ENCODE data around the gene TDRD12. TPM values are rescaled to one million over a fixed set of nuclear protein-coding genes. Genes with fewer than 3 reads are reported as not detected.
"Not testable (repeated sequence)": the region's sequence is repeated elsewhere in the genome, so short reads cannot be mapped to it uniquely, and the experiment has no call there.

The TDRD12 gene
- total and polyA plus RNA-seq, 9 donors, result 0.23 to 3.2 (median 1.9) TPM

GRCh38 chr19:32735936-32736335, 16.4 kb downstream of the TDRD12 start:
- Histone ChIP-seq H3K27ac (no peak overlapping the region), H3K4me3 (no peak overlapping the region), H3K36me3 (no peaks in the 10 kb centered on the region), H3K9me3 (no peaks in the 10 kb centered on the region), H3K4me1 (ENCODE audit: insufficient read depth) (no peaks in the 10 kb centered on the region), H3K27me3 (no peaks in the 10 kb centered on the region)
- no peak for DNase-seq
- WGBS, 3 donors, result 69 to 84% (median 74%) methylated on average over 4 of the region's 4 CpGs
- intact Hi-C loops (cut with DNase I), result no loop called here
- TF ChIP-seq CTCF (IDR thresholded peaks at IDR 0.05), result no peak
- no peak for TF ChIP-seq EP300 (IDR thresholded peaks at IDR 0.05)
- TF ChIP-seq POLR2A (IDR thresholded peaks at IDR 0.05), result no peak

GRCh38 chr19:32743021-32743420, 23.5 kb downstream of the TDRD12 start:
- TF ChIP-seq POLR2A (IDR thresholded peaks at IDR 0.05), result no peak
- no peak for TF ChIP-seq EP300 (IDR thresholded peaks at IDR 0.05)
- no peak for TF ChIP-seq CTCF (IDR thresholded peaks at IDR 0.05)
- Histone ChIP-seq H3K27ac (no peak overlapping the region), H3K9me3 (no peaks in the 10 kb centered on the region), H3K4me1 (ENCODE audit: insufficient read depth) (no peaks in the 10 kb centered on the region), H3K27me3 (no peaks in the 10 kb centered on the region), H3K36me3 (no peaks in the 10 kb centered on the region), H3K4me3 (no peak overlapping the region)
- intact Hi-C loops (cut with DNase I), result no loop called here
- no peak for DNase-seq
- 95 to 97% (median 97%) methylated on average over 9 of the region's 9 CpGs for WGBS, 3 donors

- no peak overlapping the region for H3K27ac ChIP-seq
- no peak for DNase-seq
- WGBS, 3 donors, result 92 to 96% (median 93%) methylated on average over 4 of the region's 4 CpGs
- no peaks in the 10 kb centered on the region for H3K9me3 ChIP-seq
- intact Hi-C loops (cut with DNase I), result no loop called here
- TF ChIP-seq CTCF (IDR thresholded peaks at IDR 0.05) (no peak), POLR2A (IDR thresholded peaks at IDR 0.05) (no peak), EP300 (IDR thresholded peaks at IDR 0.05) (no peak)
- no peaks in the 10 kb centered on the region for H3K27me3 ChIP-seq
- H3K4me1 ChIP-seq (ENCODE audit: insufficient read depth), result no peaks in the 10 kb centered on the region
- H3K4me3 ChIP-seq, result no peak overlapping the region
- H3K36me3 ChIP-seq, result no peaks in the 10 kb centered on the region
Observed at GRCh38 chr19:32743447-32743846, 23.9 kb downstream of the TDRD12 start.

- 84 to 89% (median 88%) methylated on average over 18 of the region's 18 CpGs for WGBS, 3 donors
- no peaks in the 10 kb centered on the region for H3K4me1 ChIP-seq (ENCODE audit: insufficient read depth)
- H3K27me3 ChIP-seq, result no peaks in the 10 kb centered on the region
- intact Hi-C loops (cut with DNase I), result no loop called here
- TF ChIP-seq POLR2A (IDR thresholded peaks at IDR 0.05) (no peak), CTCF (IDR thresholded peaks at IDR 0.05) (no peak), EP300 (IDR thresholded peaks at IDR 0.05) (no peak)
- no peaks in the 10 kb centered on the region for H3K9me3 ChIP-seq
- no peak overlapping the region for H3K4me3 ChIP-seq
- no peak for DNase-seq
- H3K36me3 ChIP-seq, result no peaks in the 10 kb centered on the region
- no peak overlapping the region for H3K27ac ChIP-seq
Observed at GRCh38 chr19:32744555-32745325, 25.2 kb downstream of the TDRD12 start.

GRCh38 chr19:32745594-32746251, 26.2 kb downstream of the TDRD12 start:
- intact Hi-C loops (cut with DNase I); H3K4me1 ChIP-seq (ENCODE audit: insufficient read depth): not testable (repeated sequence)
- WGBS, 3 donors, result 12 to 40% (median 21%) methylated on average over 2 of the region's 2 CpGs

GRCh38 chr19:32746631-32747196, 27.1 kb downstream of the TDRD12 start:
- H3K4me3 ChIP-seq; H3K9me3 ChIP-seq; H3K4me1 ChIP-seq (ENCODE audit: insufficient read depth); DNase-seq; H3K27ac ChIP-seq; intact Hi-C loops (cut with DNase I); H3K27me3 ChIP-seq; H3K36me3 ChIP-seq: not testable (repeated sequence)
- 1 to 9% (median 4%) methylated on average over 2 of the region's 2 CpGs for WGBS, 3 donors

More at GRCh38 chr19:32745594-32746251, 26.2 kb downstream of the TDRD12 start:
- not testable (repeated sequence) for H3K36me3 ChIP-seq, DNase-seq, H3K4me3 ChIP-seq, H3K27me3 ChIP-seq, H3K27ac ChIP-seq, H3K9me3 ChIP-seq
